RWPE1 (cell line): Measurements from ENCODE around the gene KRR1.

ENCODE experiments used
- CTCF ChIA-PET: fragments of 350-600 bp; sonication (Branson Sonifier 250); formaldehyde crosslinking; extraction: SDS; loops from one replicate; lab custom pipeline; 2021; lab: Yijun Ruan, JAX
- POLR2A ChIA-PET: fragments of 400-600 bp; formaldehyde crosslinking; extraction: SDS; loops from one replicate; lab custom pipeline; 2020; ENCODE audit warnings: antibody characterized with exemption; ENCODE audit not compliant: low non-redundant PET; lab: Yijun Ruan, JAX
- DNase-seq: peaks from one replicate; pipeline ENCODE4 v3.0.0; 2012; ENCODE audit warnings: low spot score
- H3K27ac ChIP-seq: fragments of 450-650 bp; 2 replicates; pipeline ENCODE4 v1.5.1; 2017
- TF ChIP-seq, protein P1 (sequence below): fragments of 450-650 bp; conservative IDR thresholded peaks from 2 replicates; pipeline ENCODE4 v1.5.1; 2017; ENCODE audit warnings: low read depth, mild to moderate bottlenecking

The KRR1 gene

DNA sequence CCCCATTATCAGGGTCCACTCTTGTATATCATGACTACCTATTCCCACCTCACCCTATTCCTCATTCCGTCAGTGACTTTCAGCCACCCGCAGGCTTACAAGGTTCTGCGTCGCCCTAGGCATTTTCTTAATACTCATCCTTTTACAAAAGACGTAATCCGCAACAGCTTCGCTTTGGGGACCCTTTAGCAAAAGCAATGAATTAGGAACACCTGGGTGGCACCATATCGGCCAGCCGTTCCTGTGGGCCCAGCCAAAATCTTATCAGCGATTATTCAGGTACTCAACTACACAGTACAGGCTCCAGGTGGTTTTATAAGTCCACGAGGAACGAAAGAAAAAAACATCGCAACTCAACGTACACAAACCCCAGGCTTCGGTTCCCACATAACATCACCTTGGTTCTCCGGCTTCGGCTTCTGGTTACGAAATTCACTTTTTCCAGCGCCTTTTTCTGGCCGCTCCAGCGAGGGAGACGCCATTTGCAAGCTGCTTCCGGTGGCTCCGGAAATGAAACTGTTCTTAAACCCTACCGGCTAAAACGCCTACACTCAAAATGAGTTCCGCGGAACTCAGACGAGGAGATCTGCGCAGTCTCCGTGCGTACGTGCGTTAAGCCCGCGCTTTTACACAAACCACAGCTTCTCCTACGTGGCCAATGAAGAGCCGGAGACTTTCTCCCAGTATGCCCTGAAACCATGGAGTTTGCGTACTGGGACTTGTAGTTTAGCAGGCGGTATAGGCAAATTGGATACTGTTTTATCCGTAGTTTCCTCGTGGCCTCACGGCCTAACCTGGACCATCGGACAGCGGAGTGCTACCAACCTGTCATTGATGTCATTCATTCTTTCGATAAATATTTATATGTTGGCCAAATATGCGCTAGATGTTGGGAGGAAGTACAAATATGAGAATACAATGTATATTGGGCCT lies at the start of gene KRR1:
KRR1 (minus strand) TSS at position 494 of the 933 bp plus-strand sequence; CDS start at position 482, 12 bp downstream.
- peak; percentile 88 for DNase-seq
- H3K27ac ChIP-seq, result peak within 1 kb of the TSS; percentile 66
- POLR2A ChIA-PET, result interaction anchor here (0.5 to 1.1 kb wide), 4 partner anchors 56 to 1487 kb away, joined by 3 to 5 read pairs (median 3); partner anchors contain the start of gene BBS10
- TF ChIP-seq, protein P1, sequence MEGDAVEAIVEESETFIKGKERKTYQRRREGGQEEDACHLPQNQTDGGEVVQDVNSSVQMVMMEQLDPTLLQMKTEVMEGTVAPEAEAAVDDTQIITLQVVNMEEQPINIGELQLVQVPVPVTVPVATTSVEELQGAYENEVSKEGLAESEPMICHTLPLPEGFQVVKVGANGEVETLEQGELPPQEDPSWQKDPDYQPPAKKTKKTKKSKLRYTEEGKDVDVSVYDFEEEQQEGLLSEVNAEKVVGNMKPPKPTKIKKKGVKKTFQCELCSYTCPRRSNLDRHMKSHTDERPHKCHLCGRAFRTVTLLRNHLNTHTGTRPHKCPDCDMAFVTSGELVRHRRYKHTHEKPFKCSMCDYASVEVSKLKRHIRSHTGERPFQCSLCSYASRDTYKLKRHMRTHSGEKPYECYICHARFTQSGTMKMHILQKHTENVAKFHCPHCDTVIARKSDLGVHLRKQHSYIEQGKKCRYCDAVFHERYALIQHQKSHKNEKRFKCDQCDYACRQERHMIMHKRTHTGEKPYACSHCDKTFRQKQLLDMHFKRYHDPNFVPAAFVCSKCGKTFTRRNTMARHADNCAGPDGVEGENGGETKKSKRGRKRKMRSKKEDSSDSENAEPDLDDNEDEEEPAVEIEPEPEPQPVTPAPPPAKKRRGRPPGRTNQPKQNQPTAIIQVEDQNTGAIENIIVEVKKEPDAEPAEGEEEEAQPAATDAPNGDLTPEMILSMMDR, result no peak
- CTCF ChIA-PET, result interaction anchor here (0.7 to 1.0 kb wide), 2 partner anchors 25 to 1076 kb away, joined by 3 to 5 read pairs; no protein-coding TSS in a partner anchor

GRCh38 chr12:75560167-75560566 lies 48.8 kb upstream of the KRR1 start:
- TF ChIP-seq, protein P1, result peak; percentile 68
- CTCF ChIA-PET, result no interaction called here

DNA sequence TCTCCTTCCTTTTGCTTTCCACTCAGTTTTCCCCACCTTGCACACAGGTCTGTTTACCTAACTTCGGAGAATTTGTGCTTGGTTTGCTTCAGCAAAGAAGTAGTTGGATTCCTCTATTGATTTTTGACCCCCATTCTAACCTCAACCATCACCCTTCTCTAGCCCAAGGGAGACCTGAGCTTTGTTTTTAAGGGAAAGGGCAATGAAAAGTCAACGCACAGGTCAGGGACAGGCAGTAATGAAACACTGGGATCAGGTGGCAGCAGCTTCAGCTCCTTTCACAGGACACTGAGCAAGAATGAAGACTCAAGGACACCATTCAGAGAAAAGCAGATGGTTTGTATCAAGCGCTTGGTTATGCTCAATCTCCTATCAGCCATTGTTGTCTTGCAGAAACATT lies 46.9 kb upstream of the KRR1 start:
- ChIA-PET CTCF (no interaction called here), POLR2A (no interaction called here)
- TF ChIP-seq, protein P1, result no peak
- no peak overlapping the region for H3K27ac ChIP-seq
- DNase-seq, result no peak

More at GRCh38 chr12:75560167-75560566, 48.8 kb upstream of the KRR1 start:
- DNase-seq, result peak; percentile 16
- POLR2A ChIA-PET, result no interaction called here
- H3K27ac ChIP-seq, result no peak overlapping the region

GRCh38 chr12:75556311-75556899 lies 45.0 kb upstream of the KRR1 start:
- ChIA-PET CTCF (no interaction called here), POLR2A (no interaction called here)
- H3K27ac ChIP-seq, result no peak overlapping the region
- TF ChIP-seq, protein P1, result no peak
- DNase-seq, result no peak

GRCh38 chr12:75554556-75554880 lies 43.1 kb upstream of the KRR1 start:
- TF ChIP-seq, protein P1, result no peak
- no peak for DNase-seq
- CTCF ChIA-PET, result interaction anchor here (0.6 kb wide), 1 partner anchor 617 kb away, joined by 4 read pairs; no protein-coding TSS in a partner anchor
- H3K27ac ChIP-seq, result no peak overlapping the region
- POLR2A ChIA-PET, result no interaction called here

DNA sequence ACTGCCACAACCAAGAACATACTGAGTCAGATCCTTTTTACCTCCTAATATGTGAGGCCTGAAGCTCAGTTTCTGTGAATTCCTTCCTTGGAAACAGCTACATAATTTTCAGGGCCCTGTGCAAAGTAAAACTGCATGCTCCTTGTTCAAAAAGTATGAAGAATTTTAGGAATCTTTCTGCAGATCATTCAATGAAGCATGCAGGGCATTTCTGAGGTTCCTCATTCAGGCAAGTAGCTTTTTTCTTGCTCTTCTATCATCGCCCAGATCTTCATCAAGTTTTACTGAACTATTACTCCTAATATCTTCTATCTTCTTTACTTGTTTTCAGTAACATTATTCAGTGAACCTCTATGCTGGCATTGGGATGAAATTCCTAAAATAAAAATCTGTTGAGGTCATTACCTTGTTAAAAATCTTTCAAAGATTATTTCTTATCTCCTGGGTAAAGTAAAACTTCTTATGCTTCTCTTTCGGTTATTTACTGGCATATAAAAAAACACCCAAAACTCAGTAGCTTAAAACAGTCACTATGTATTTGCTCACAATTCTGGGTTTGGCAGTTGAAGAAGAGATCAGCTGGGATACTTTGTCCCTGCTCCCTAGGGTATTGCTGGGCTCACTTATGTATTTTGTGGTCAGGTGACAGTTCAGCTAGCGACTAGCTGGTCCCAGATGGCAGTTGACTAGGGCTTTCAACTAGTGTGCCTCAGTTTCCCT lies 42.6 kb upstream of the KRR1 start:
- TF ChIP-seq, protein P1, result no peak
- ChIA-PET POLR2A (no interaction called here), CTCF (interaction anchor here (0.6 kb wide), 1 partner anchor 618 kb away, joined by 4 read pairs; no protein-coding TSS in a partner anchor)
- H3K27ac ChIP-seq, result no peak overlapping the region
- no peak for DNase-seq
